Limb (tissue), 2 donors: ENCODE data around the gene PPM1H.
"Not testable (repeated sequence)": the region's sequence is repeated elsewhere in the genome, so short reads cannot be mapped to it uniquely, and the experiment has no call there.

Experiments
- DNase-seq, 2 donors: peaks; one replicate each; pipeline ENCODE4 v3.0.0-alpha.2; 2016; ENCODE audit errors: extremely low spot score in 2 of 2

Gene PPM1H

GRCh38 chr12:62934799-62935674, at the start of gene PPM1H:
Gene PPM1H, minus strand, starts transcription at chr12:62935150. Its CDS starts 414 bp downstream, at chr12:62934736.
- DNase-seq: peak; percentile 12 to 80

- DNase-seq: no peak
These were observed 48.6 kb upstream of the PPM1H start for GRCh38 chr12:62983594-62983993.

- DNase-seq: no peak
These were observed 43.8 kb upstream of the PPM1H start for GRCh38 chr12:62978768-62979167.

GRCh38 chr12:62977883-62978282, 42.9 kb upstream of the PPM1H start:
- no peak for DNase-seq

- DNase-seq: peak in 1 of 2 donors; percentile 11
These were observed 42.5 kb upstream of the PPM1H start for GRCh38 chr12:62977418-62977817.

- no peak for DNase-seq
These were observed 41.2 kb upstream of the PPM1H start for GRCh38 chr12:62976110-62976662.

- no peak for DNase-seq
These were observed 37.0 kb upstream of the PPM1H start for GRCh38 chr12:62971769-62972525.

GRCh38 chr12:62969695-62970094, 34.7 kb upstream of the PPM1H start:
- no peak for DNase-seq

- no peak for DNase-seq
These were observed 32.8 kb upstream of the PPM1H start for GRCh38 chr12:62967701-62968100.

GRCh38 chr12:62966990-62967506, 32.1 kb upstream of the PPM1H start:
- DNase-seq: no peak

GRCh38 chr12:62966446-62966989, 31.6 kb upstream of the PPM1H start:
- DNase-seq: not testable (repeated sequence)

- not testable (repeated sequence) for DNase-seq
These were observed 30.8 kb upstream of the PPM1H start for GRCh38 chr12:62965700-62966099.

- DNase-seq: not testable (repeated sequence)
These were observed 30.3 kb upstream of the PPM1H start for GRCh38 chr12:62965242-62965641.

GRCh38 chr12:62963486-62964041, 28.6 kb upstream of the PPM1H start:
- no peak for DNase-seq

GRCh38 chr12:62960324-62960723, 25.4 kb upstream of the PPM1H start:
- no peak for DNase-seq

- no peak for DNase-seq
These were observed 24.8 kb upstream of the PPM1H start for GRCh38 chr12:62959745-62960144.

- no peak for DNase-seq
These were observed 22.4 kb upstream of the PPM1H start for GRCh38 chr12:62957233-62957953.

- DNase-seq: no peak
These were observed 20.7 kb upstream of the PPM1H start for GRCh38 chr12:62955678-62956077.

GRCh38 chr12:62950317-62950716, 15.4 kb upstream of the PPM1H start:
- no peak for DNase-seq

- DNase-seq: no peak
These were observed 13.2 kb upstream of the PPM1H start for GRCh38 chr12:62948123-62948522.

GRCh38 chr12:62947364-62947763, 12.4 kb upstream of the PPM1H start:
- no peak for DNase-seq
